T-helper 2 cell treated with Interferon-gamma antibody and Interleukin-4, amounts not matched to agents 5 μg/mL and 100 μg/mL, for 36 hours (primary cell): ENCODE results near the gene LRPAP1.

Source experiments
- DNase-seq: peaks from one replicate; pipeline ENCODE4 v3.0.0; 2021; ENCODE audit warnings: low spot score
- H3K27ac Mint-ChIP-seq: one replicate; pipeline ENCODE4 v1.8.0; 2021; ENCODE audit warnings: mild to moderate bottlenecking, mixed read lengths
- H3K27me3 Mint-ChIP-seq: one replicate; pipeline ENCODE4 v1.8.0; 2021; ENCODE audit warnings: low read depth, mixed read lengths
- H3K36me3 Mint-ChIP-seq: one replicate; pipeline ENCODE4 v1.8.0; 2021; ENCODE audit warnings: low read depth, mixed read lengths
- H3K4me1 Mint-ChIP-seq: one replicate; pipeline ENCODE4 v1.8.0; 2021; ENCODE audit warnings: low read depth, mixed read lengths
- H3K4me3 Mint-ChIP-seq: one replicate; pipeline ENCODE4 v1.8.0; 2022; ENCODE audit warnings: mild to moderate bottlenecking, moderate library complexity, mixed read lengths
- H3K9me3 Mint-ChIP-seq: one replicate; pipeline ENCODE4 v1.8.0; 2021; ENCODE audit warnings: mixed read lengths

LRPAP1 gene

GRCh38 chr4:3531318-3531878 is 824 bp downstream of the LRPAP1 start:
- no peak for DNase-seq
- Mint-ChIP-seq H3K27ac (no peak overlapping the region), H3K9me3 (no peaks in the 10 kb centered on the region), H3K27me3 (peaks cover 12% of the 10 kb centered on the region), H3K4me3 (peak overlapping the region; percentile 100), H3K36me3 (peaks cover 2% of the 10 kb centered on the region), H3K4me1 (peaks cover 11% of the 10 kb centered on the region)

DNA sequence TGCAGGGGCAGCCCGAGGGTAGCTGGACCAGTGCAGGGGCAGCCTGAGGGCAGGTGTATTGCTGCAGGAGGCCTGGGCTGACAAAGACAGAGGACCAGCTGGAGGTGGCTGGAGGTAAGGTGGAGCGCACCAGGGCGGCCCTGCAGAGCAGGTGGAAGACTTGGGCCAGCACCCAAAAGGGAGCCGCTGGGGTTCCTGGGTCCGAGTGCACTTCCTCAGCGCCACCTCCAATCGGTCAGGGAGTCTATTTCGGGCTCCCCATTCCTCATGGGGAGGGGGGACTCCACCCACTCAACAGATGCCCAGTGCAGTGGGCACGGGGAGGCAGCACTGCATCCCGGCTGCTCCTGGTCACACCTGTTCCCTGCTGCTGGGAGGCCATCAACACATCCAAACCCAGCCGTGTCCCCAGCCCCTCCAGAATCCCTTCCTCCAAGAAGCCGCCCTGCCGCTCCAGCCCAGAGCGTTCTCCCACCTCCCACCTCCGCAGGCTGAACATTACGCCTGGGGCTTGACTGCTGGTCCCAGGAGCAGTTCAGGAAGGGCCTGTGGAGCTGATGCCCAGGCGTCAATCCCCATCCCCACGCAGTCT is 1.5 kb downstream of the LRPAP1 start:
- H3K27me3 Mint-ChIP-seq: peaks cover 12% of the 10 kb centered on the region
- peaks cover 11% of the 10 kb centered on the region for H3K4me1 Mint-ChIP-seq
- peaks cover 2% of the 10 kb centered on the region for H3K36me3 Mint-ChIP-seq
- no peaks in the 10 kb centered on the region for H3K9me3 Mint-ChIP-seq
- peak overlapping the region; percentile 100 for H3K4me3 Mint-ChIP-seq
- DNase-seq: no peak
- no peak overlapping the region for H3K27ac Mint-ChIP-seq

GRCh38 chr4:3530051-3530450 is 2.2 kb downstream of the LRPAP1 start:
- peaks cover 9% of the 10 kb centered on the region for H3K27me3 Mint-ChIP-seq

GRCh38 chr4:3529363-3529762 is 2.9 kb downstream of the LRPAP1 start:
- H3K4me1 Mint-ChIP-seq: peaks cover 11% of the 10 kb centered on the region
- no peak for DNase-seq
- H3K9me3 Mint-ChIP-seq: no peaks in the 10 kb centered on the region
- no peak overlapping the region for H3K4me3 Mint-ChIP-seq
- H3K27ac Mint-ChIP-seq: no peak overlapping the region
- peaks cover 9% of the 10 kb centered on the region for H3K27me3 Mint-ChIP-seq
- H3K36me3 Mint-ChIP-seq: peaks cover 2% of the 10 kb centered on the region

More at GRCh38 chr4:3530051-3530450, 2.2 kb downstream of the LRPAP1 start:
- H3K4me3 Mint-ChIP-seq: peak overlapping the region; percentile 100
- H3K36me3 Mint-ChIP-seq: peaks cover 2% of the 10 kb centered on the region
- no peaks in the 10 kb centered on the region for H3K9me3 Mint-ChIP-seq
- H3K4me1 Mint-ChIP-seq: peaks cover 11% of the 10 kb centered on the region
- DNase-seq: no peak
- no peak overlapping the region for H3K27ac Mint-ChIP-seq

DNA sequence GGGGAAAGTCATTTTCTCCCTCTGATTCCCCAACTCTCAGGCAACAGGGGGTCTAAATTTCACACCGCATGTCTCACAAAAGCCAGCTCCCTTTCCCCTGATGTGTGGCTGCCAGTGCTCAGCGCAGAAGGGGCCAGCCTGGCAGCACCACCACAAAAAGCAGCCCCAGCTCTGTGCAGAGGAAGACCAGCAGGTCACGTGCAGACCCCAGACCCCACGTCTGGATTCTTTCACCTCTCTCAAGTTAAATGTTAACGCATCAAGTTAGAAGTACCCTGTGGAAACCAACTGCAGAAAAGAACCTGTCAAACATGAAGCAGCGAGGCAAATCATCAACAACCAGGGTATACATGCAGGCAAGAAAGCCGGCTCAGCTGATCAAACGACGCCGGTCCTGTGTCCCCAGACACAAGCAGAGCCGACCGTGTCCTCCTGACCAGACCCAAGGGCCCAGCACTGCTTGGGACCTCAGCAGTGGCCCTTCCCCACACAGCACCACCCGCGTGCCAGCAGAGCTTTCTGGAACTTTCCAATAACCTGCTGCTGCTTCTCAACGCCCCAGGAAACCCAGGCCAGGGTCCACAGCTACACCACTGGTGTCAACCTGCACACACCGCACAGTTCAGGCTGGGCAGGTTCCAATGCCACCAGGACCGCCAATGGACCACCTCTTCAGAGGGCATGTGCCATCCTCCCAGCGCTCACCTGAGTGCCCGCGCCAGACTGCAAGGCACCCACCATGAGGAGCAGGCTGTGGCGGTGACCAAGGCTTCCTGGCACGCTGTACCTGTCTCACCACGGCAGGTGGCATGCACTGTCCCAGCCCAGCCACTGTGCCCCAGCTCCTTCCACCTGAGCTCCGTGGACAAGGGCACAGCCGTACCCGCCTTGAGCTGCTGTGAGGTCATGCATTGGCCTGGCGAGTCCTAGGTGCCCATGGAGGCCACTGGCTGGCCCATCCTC is 4.0 kb downstream of the LRPAP1 start:
- Mint-ChIP-seq H3K9me3 (no peaks in the 10 kb centered on the region), H3K27me3 (peaks cover 2% of the 10 kb centered on the region), H3K36me3 (peaks cover 5% of the 10 kb centered on the region), H3K27ac (no peak overlapping the region), H3K4me1 (peaks cover 11% of the 10 kb centered on the region), H3K4me3 (no peak overlapping the region)
- DNase-seq: no peak

DNA sequence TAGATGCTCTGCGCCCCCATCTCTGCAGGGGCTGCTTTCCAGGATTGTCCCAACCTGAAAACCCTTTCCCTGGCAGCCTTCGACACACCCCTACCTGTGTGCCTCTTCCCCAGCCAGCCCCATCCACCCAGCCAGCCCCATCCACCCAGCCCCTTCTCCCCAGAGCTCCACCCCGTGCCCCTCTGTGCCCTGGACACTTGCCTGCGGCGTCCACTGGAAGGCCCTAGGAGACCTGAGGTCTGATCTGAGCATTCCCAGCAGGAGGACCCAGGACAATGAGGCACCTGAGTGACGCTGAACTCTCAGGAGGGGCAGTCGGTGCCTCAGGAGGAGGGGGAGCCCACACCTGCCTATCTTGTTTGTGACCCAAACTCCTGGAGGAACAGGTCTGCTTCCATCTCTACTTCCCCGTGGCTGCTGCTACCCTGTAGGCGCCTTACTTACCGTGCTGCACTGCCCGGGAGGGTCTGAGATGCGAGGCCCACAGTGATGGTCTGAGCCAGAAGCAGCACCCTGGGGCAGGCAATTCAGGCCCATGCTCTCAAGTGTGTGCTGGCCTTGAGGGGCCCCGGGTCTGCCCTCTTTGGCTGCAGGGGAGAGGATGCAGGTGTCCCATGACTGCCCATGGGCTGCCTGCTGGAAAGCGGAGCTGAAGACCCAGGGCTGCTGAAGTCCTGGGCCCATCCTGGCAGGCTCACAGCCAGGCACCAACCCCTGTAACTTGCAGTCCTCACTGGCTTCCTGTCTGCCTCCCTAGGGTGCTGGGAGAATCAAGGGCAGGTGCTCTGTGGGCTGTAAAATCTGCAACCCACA is 4.9 kb downstream of the LRPAP1 start:
- no peak overlapping the region for H3K4me3 Mint-ChIP-seq
- peaks cover 9% of the 10 kb centered on the region for H3K36me3 Mint-ChIP-seq
- no peaks in the 10 kb centered on the region for H3K9me3 Mint-ChIP-seq
- no peak overlapping the region for H3K27ac Mint-ChIP-seq
- peaks cover 11% of the 10 kb centered on the region for H3K4me1 Mint-ChIP-seq
- no peak for DNase-seq
- no peaks in the 10 kb centered on the region for H3K27me3 Mint-ChIP-seq

DNA sequence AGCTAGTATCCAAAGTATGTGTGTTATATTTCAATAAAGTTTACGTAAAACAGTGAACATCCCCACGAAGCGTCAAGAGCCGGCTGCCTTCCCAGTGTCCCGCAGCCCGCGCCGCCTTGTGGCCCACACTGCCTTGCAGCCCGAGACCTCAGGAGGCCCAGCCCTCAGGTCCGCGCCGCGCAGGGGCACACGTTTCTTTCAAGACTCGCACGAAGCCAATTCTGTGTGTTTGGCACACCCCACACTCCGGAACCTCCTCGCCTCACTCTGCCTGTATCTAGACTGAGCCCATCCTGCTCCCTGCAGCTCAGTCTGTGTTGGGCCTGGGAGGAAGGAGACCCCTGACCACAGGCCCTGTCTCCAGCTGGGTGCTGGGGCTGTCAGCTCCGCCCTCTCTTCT is 5.8 kb downstream of the LRPAP1 start:
- peaks cover 8% of the 10 kb centered on the region for H3K4me1 Mint-ChIP-seq

DNA sequence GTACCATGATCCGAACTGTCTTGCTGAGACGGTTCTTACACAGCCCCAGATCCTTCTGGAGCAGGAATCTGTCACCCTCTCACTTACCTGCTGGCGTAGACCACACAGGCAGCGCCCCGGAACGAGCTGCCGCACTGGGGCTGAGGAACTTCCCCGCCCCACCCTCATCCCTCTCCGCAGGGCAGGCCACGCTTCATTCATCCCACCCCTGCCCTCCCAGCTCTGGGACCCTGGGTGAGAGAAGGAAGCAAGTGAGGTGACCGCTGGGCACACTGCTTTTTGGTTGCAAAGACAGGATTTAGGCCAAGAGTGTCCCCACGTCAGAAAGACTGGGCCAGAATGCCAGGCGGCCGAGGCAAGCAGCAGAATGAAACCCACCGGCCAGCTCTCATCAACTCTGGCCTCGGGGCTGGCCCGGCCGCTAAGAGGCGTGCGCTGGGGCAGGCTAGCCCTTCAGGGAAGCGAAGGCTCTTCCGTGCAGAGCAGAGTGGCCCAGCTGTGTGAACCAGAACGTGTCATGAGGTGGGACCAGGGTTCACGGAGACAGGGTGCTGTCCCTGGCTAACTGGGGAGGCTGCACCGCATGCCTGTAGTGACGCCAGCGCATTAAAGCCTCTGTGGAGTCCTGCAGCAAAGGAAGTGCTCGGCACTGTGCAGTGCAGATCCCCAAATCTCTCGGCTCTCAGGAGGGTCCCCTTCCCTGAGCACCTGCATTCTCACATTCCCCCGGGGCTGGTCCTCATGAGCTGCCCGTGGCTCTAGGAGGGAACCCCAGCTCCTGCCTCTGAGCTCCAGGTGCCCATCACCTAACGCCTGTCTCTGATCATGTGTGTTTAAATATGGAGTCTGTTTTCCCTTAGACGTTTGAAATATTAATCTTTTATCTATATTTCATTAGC is 6.4 kb downstream of the LRPAP1 start:
- Mint-ChIP-seq H3K27ac (no peak overlapping the region), H3K27me3 (no peaks in the 10 kb centered on the region), H3K36me3 (peaks cover 7% of the 10 kb centered on the region), H3K4me1 (peaks cover 3% of the 10 kb centered on the region), H3K4me3 (no peak overlapping the region), H3K9me3 (no peaks in the 10 kb centered on the region)
- DNase-seq: no peak

More for the DNA sequence above, 5.8 kb downstream of the LRPAP1 start:
- Mint-ChIP-seq H3K27ac (no peak overlapping the region), H3K27me3 (no peaks in the 10 kb centered on the region), H3K9me3 (no peaks in the 10 kb centered on the region), H3K36me3 (peaks cover 7% of the 10 kb centered on the region), H3K4me3 (no peak overlapping the region)
- DNase-seq: no peak

DNA sequence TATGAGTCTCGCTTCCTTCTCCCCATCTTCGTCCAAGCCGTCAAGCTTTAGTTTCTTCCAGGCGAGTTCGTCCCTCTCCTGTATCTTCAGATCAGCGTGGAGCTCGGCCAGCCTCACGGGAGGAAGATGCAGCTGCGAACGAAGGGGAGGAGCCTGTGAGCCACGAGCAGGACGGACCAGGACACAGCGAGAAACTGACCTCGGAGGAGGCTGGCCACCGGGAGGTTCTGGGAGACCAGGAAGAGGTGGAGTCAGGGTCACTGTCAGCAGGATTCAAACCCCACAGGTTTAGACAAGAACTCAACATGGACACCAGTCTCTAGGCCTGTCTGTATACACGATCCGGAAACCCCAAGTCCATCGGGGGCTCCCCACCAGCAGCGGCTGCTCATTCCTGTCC is 7.3 kb downstream of the LRPAP1 start:
- no peak overlapping the region for H3K4me3 Mint-ChIP-seq
- no peaks in the 10 kb centered on the region for H3K9me3 Mint-ChIP-seq

DNA sequence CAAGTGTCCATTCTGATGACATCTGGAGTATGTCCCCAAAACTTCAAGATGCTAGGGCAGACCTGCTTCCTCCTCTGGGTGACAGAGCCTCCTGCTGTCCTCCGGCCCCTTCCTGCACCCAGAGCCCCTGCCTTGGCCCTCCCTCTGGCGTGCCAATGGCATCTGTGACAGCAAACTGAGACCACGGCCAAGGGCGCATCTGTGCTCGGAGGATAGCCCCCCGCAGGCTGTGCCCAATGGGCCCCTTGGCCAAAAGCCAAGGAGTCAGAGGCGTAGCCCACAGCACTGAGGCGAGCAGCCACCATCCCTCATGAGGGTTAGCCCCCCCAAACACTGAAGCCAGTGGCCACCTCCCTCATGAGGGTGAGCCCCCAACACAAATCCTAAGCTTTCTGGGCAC is 7.9 kb downstream of the LRPAP1 start:
- no peak overlapping the region for H3K4me3 Mint-ChIP-seq
- DNase-seq: no peak
- H3K27me3 Mint-ChIP-seq: no peaks in the 10 kb centered on the region
- H3K36me3 Mint-ChIP-seq: peaks cover 13% of the 10 kb centered on the region
- no peak overlapping the region for H3K27ac Mint-ChIP-seq
- no peaks in the 10 kb centered on the region for H3K4me1 Mint-ChIP-seq
- no peaks in the 10 kb centered on the region for H3K9me3 Mint-ChIP-seq

More for the DNA sequence above, 7.3 kb downstream of the LRPAP1 start:
- Mint-ChIP-seq H3K27ac (no peak overlapping the region), H3K27me3 (no peaks in the 10 kb centered on the region), H3K4me1 (no peaks in the 10 kb centered on the region), H3K36me3 (peaks cover 10% of the 10 kb centered on the region)
- no peak for DNase-seq

- H3K27ac Mint-ChIP-seq: no peak overlapping the region
- H3K9me3 Mint-ChIP-seq: no peaks in the 10 kb centered on the region
- no peaks in the 10 kb centered on the region for H3K27me3 Mint-ChIP-seq
- no peak overlapping the region for H3K4me3 Mint-ChIP-seq
- DNase-seq: no peak
- H3K4me1 Mint-ChIP-seq: no peaks in the 10 kb centered on the region
- H3K36me3 Mint-ChIP-seq: peaks cover 13% of the 10 kb centered on the region
Measured at GRCh38 chr4:3523628-3524221, 8.5 kb downstream of the LRPAP1 start.

DNA sequence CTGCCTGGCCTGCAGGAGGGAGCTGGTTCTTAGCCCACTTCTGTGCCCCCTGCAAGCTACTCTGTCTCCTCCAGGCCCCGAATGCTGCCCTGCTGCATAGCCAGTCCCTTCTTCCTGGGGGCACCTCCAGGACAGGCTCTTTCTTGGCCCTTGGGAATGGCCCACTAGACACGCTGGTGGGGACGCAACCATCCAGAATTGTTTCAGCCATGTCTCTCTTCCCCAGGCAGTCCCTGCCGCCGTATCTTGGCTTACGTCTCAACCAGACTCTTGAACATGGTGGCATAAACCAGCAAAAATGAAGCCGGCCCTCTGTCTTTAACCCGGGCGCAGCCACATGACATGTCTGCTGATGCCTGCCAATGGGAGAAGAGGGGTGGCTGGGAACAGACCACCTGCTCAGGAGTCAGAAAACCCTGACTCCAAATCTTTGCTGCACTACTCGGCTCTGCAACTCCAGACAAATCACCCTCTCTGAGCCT is 9.0 kb downstream of the LRPAP1 start:
- Mint-ChIP-seq H3K4me3 (no peak overlapping the region), H3K27ac (no peak overlapping the region), H3K9me3 (no peaks in the 10 kb centered on the region), H3K27me3 (no peaks in the 10 kb centered on the region), H3K36me3 (peaks cover 13% of the 10 kb centered on the region), H3K4me1 (no peaks in the 10 kb centered on the region)
- no peak for DNase-seq
